KOPT-K1 (cell line): ENCODE data around the gene WDR36.

ENCODE experiments used
- H3K27ac ChIP-seq: fragments of 200-600 bp; sonication (generic); 2 replicates; pipeline ENCODE4 v1.5.1; 2016; ENCODE audit warnings: antibody characterized with exemption, mild to moderate bottlenecking, low read depth, low read length; ENCODE audit not compliant: poor library complexity, severe bottlenecking
- H3K36me3 ChIP-seq: fragments of 200-600 bp; sonication (generic); 2 replicates; pipeline ENCODE4 v1.5.1; 2017; ENCODE audit warnings: antibody characterized with exemption, mild to moderate bottlenecking, low read length, moderate library complexity; ENCODE audit not compliant: insufficient read depth
- H3K9me3 ChIP-seq: fragments of 200-600 bp; sonication (generic); 2 replicates; pipeline ENCODE4 v1.5.1; 2017; ENCODE audit warnings: antibody characterized with exemption, low read length, mild to moderate bottlenecking; ENCODE audit not compliant: insufficient read depth, poor library complexity, severe bottlenecking

The WDR36 gene

GRCh38 chr5:111075520-111075919 lies 16.6 kb upstream of the WDR36 start:
- no peak overlapping the region for H3K27ac ChIP-seq
- H3K9me3 ChIP-seq = no peaks in the 10 kb centered on the region
- no peaks in the 10 kb centered on the region for H3K36me3 ChIP-seq

GRCh38 chr5:111076091-111076490 lies 16.1 kb upstream of the WDR36 start:
- Histone ChIP-seq H3K9me3 (no peaks in the 10 kb centered on the region), H3K27ac (no peak overlapping the region)

GRCh38 chr5:111077678-111078077 lies 14.5 kb upstream of the WDR36 start:
- Histone ChIP-seq H3K27ac (no peak overlapping the region), H3K9me3 (no peaks in the 10 kb centered on the region), H3K36me3 (no peaks in the 10 kb centered on the region)

More at GRCh38 chr5:111076091-111076490, 16.1 kb upstream of the WDR36 start:
- H3K36me3 ChIP-seq = no peaks in the 10 kb centered on the region

GRCh38 chr5:111079846-111080245 lies 12.3 kb upstream of the WDR36 start:
- no peaks in the 10 kb centered on the region for H3K36me3 ChIP-seq
- H3K9me3 ChIP-seq = no peaks in the 10 kb centered on the region
- no peak overlapping the region for H3K27ac ChIP-seq

- Histone ChIP-seq H3K27ac (no peak overlapping the region), H3K36me3 (no peaks in the 10 kb centered on the region), H3K9me3 (no peaks in the 10 kb centered on the region)
Measured at GRCh38 chr5:111083323-111083722, 8.8 kb upstream of the WDR36 start.

GRCh38 chr5:111095982-111096381 lies 3.8 kb downstream of the WDR36 start:
- Histone ChIP-seq H3K9me3 (no peaks in the 10 kb centered on the region), H3K27ac (no peak overlapping the region), H3K36me3 (peaks cover 64% of the 10 kb centered on the region)

GRCh38 chr5:111099058-111099778 lies 7.1 kb downstream of the WDR36 start:
- Histone ChIP-seq H3K36me3 (peaks cover 96% of the 10 kb centered on the region), H3K9me3 (no peaks in the 10 kb centered on the region), H3K27ac (no peak overlapping the region)

- peaks cover 99% of the 10 kb centered on the region for H3K36me3 ChIP-seq
- H3K27ac ChIP-seq = no peak overlapping the region
- no peaks in the 10 kb centered on the region for H3K9me3 ChIP-seq
Measured at GRCh38 chr5:111106320-111106948, 14.3 kb downstream of the WDR36 start.

GRCh38 chr5:111107371-111107770 lies 15.2 kb downstream of the WDR36 start:
- peaks cover 99% of the 10 kb centered on the region for H3K36me3 ChIP-seq
- H3K9me3 ChIP-seq = no peaks in the 10 kb centered on the region
- no peak overlapping the region for H3K27ac ChIP-seq

- H3K27ac ChIP-seq = no peak overlapping the region
- no peaks in the 10 kb centered on the region for H3K9me3 ChIP-seq
- peaks cover 96% of the 10 kb centered on the region for H3K36me3 ChIP-seq
Measured at GRCh38 chr5:111111956-111112355, 19.8 kb downstream of the WDR36 start.

- Histone ChIP-seq H3K27ac (no peak overlapping the region), H3K36me3 (peaks cover 96% of the 10 kb centered on the region), H3K9me3 (no peaks in the 10 kb centered on the region)
Measured at GRCh38 chr5:111113678-111114077, 21.5 kb downstream of the WDR36 start.

GRCh38 chr5:111115229-111115628 lies 23.1 kb downstream of the WDR36 start:
- no peak overlapping the region for H3K27ac ChIP-seq
- H3K9me3 ChIP-seq = no peaks in the 10 kb centered on the region
- H3K36me3 ChIP-seq = peaks cover 97% of the 10 kb centered on the region

- Histone ChIP-seq H3K27ac (no peak overlapping the region), H3K36me3 (peaks cover 97% of the 10 kb centered on the region), H3K9me3 (no peaks in the 10 kb centered on the region)
Measured at GRCh38 chr5:111116550-111116949, 24.4 kb downstream of the WDR36 start.

GRCh38 chr5:111117136-111117535 lies 25.0 kb downstream of the WDR36 start:
- Histone ChIP-seq H3K27ac (no peak overlapping the region), H3K36me3 (peaks cover 97% of the 10 kb centered on the region), H3K9me3 (no peaks in the 10 kb centered on the region)

- H3K27ac ChIP-seq = no peak overlapping the region
- no peaks in the 10 kb centered on the region for H3K9me3 ChIP-seq
- H3K36me3 ChIP-seq = peaks cover 98% of the 10 kb centered on the region
Measured at GRCh38 chr5:111119221-111119620, 27.1 kb downstream of the WDR36 start.

- Histone ChIP-seq H3K36me3 (peaks cover 100% of the 10 kb centered on the region), H3K27ac (no peak overlapping the region), H3K9me3 (no peaks in the 10 kb centered on the region)
Measured at GRCh38 chr5:111119856-111120255, 27.7 kb downstream of the WDR36 start.
